HG02885 (cell line): ENCODE results near the gene SLC22A31.
"Not testable (repeated sequence)": the region's sequence is repeated elsewhere in the genome, so short reads cannot be mapped to it uniquely, and the experiment has no call there.

Source experiments
- ATAC-seq: cut with Tn5 transposase; IDR thresholded peaks from one replicate; pipeline ENCODE4 v1.9.1; 2021; ENCODE audit warnings: mild to moderate bottlenecking; ENCODE audit not compliant: unreplicated experiment, poor library complexity

Gene SLC22A31

DNA sequence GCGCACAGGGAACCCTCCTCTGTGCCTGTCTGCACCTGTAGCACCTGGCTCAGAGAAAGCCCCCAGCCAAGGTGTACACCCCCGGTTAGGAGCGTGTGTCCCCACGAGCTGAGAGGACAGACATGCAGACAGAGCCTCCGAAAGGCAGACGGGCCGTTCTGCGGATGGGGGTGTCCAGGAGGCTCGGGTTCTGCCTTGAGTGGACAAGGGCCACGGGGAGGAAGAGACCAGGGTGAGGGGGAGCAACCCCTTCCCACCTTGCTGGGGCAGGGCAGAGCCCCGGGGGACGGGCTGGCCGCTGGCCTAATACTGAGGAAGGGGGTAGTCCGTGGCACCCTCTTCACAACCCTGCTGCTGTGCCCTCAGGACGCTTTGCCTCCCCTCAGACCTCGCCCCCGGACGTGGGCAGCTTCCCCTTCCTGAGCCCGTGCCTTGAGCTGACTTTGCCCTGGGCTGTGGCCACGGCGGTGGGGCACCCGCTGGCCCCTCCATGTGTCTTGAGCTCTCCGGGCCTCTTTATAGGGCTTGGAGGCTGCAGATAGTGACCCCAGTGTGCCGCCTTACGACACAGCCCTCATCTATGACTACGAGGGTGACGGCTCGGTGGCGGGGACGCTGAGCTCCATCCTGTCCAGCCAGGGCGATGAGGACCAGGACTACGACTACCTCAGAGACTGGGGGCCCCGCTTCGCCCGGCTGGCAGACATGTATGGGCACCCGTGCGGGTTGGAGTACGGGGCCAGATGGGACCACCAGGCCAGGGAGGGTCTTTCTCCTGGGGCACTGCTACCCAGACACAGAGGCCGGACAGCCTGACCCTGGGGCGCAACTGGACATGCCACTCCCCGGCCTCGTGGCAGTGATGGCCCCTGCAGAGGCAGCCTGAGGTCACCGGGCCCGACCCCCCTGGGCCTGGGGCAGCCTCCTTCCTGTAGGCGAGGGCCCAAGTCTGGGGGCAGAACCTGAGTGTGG, 5.7 kb downstream of the SLC22A31 start:
- ATAC-seq: no peak

DNA sequence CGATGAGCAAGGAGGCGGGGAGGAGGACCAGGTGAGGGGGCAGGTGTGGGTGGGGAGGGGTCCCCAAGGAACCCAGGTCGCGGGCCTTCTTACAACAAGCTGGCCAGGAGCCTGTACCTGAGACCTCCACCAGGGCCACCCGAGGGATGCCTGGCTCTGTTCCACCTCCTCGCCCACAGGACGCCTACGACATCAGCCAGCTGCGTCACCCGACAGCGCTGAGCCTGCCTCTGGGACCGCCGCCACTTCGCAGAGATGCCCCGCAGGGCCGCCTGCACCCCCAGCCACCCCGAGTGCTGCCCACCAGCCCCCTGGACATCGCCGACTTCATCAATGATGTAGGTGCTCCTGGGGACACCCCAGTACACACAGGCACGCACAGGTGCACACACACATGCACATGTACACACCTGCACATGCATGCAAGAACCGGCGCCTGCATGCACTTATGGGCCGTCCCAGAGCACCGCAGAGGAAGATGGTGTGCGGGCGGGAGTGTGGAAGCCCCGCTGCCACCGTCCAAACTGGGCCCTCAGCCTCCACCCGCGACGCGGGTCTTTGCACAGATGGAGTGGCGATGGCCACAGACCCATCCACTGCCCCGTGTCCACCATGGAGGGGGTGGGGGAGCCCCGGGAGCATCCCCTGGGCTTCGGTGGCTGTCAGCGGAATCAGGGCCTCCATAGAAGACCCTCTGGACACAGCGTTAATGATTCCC, 6.6 kb downstream of the SLC22A31 start:
- no peak for ATAC-seq

DNA sequence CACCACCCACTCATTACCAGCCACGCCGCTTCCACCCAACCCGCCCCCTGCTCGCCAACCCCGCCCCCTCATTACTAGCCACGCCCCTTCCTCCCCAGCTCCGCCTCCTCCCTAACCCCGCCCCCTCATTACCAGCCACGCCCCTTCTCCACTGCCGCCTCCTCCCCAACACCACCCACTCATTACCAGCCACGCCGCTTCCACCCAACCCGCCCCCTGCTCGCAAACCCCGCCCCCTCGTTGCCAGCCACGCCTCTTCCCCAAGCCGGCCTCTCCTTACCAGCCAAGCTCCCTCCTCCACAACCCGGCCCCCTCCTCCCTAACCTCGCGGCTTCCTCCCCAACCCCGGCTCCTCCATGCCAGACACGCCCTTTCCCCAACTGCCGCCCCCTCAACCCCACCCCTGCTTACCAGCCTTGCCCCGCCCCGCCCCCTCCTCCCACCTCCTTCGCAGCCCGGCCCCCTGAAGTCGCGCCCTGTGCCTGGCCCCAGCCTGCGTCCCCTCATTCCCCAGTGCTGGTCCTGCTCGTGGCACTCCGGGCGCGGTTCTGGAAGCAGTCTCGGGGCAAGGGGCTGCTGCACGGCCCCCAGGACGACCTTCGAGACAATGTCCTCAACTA, 7.3 kb downstream of the SLC22A31 start:
- ATAC-seq: no peak

DNA sequence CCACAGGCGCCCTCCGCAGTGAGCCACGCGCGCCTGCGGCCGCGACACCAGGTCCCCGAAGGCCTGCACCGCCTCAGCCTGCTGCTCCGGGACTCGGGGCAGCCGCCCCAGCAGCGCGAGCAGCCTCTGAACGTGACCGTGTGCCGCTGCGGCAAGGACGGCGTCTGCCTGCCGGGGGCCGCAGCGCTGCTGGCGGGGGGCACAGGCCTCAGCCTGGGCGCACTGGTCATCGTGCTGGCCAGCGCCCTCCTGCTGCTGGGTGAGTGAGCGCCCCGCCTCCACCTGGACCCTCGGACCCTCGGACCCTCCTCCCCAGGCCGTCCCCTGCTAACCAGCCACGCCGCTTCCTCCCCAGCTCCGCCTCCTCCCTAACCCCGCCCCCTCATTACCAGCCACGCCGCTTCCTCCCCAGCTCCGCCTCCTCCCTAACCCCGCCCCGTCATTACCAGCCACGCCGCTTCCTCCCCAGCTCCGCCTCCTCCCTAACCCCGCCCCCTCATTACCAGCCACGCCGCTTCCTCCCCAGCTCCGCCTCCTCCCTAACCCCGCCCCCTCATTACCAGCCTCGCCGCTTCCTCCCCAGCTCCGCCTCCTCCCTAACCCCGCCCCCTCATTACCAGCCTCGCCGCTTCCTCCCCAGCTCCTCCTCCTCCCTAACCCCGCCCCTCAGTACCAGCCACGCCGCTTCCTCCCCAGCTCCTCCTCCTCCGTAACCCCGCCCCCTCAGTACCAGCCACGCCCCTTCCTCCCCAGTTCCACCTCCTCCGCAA, 8.0 kb downstream of the SLC22A31 start:
- peak; percentile 38 for ATAC-seq

DNA sequence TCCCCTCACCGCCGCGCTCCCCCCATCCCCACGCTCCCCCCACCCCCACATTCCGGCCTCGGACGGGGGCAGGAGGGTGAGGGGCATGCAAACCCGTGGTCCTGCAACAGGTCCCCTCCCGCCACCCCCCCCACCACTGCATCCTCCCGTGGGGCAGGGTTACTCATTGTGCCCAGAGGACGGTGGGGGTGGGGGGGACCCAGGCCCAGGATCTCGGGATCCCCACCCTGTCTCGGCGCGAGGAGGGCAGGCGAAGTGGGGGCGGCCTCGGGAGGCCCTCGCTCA, 8.5 kb downstream of the SLC22A31 start:
- no peak for ATAC-seq

DNA sequence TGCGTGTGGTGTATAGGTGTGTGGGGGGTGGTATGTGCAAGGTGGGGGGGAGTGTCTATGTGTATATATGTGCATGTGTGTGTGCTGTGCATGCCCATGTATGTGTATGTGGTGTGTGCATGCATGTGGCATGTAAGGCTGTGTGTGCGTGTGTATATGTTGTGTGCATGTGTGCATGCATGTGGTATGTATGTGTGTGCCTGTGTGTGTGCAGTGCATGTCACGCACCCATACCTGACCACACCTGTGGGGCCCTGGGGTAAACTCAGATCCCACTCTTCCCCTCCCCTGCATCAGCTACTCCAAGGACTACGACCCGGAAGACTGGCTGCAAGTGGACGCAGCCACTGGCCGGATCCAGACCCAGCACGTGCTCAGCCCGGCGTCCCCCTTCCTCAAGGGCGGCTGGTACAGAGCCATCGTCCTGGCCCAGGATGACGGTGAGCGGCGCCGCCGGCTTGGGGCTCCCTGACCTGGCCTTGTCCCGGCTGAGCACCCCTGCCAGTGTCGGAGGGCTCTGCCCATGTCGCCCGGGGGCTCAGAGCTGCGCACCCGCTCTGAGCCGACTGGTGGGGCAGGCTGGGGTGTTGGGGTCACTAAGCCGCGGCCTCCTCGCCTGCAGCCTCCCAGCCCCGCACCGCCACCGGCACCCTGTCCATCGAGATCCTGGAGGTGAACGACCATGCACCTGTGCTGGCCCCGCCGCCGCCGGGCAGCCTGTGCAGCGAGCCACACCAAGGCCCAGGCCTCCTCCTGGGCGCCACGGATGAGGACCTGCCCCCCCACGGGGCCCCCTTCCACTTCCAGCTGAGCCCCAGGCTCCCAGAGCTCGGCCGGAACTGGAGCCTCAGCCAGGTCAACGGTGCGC, 9.1 kb downstream of the SLC22A31 start:
- no peak for ATAC-seq

DNA sequence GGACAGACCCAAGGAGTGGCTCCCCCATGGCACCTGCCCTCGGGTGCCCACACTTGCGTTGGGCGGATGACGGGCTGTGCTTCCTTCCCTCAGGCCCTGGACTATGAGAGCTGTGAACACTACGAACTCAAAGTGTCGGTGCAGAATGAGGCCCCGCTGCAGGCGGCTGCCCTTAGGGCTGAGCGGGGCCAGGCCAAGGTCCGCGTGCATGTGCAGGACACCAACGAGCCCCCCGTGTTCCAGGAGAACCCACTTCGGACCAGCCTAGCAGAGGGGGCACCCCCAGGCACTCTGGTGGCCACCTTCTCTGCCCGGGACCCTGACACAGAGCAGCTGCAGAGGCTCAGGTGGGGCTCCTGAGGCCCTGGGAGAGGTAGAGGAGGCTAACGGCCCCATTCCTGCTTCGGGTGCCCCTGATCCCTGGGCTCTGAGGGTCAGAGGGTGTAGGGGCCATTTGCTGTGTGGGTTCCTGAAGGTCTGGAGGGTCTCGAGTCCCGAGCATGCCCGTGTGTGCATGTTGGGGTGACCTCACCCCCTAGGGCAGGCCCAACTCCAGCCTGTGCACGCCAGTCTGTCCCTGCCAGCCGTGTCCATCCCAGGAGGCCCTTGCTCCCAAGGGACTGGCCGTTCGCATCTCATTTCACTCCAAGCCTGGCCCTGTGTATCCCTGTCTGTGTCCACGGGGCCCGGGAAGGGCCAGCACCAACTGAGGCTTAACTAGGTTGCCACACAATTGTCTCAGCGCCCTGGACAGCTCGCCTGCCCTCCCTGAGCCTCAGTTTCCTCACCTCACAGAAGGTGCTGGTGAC, 10.0 kb downstream of the SLC22A31 start:
- ATAC-seq: no peak

DNA sequence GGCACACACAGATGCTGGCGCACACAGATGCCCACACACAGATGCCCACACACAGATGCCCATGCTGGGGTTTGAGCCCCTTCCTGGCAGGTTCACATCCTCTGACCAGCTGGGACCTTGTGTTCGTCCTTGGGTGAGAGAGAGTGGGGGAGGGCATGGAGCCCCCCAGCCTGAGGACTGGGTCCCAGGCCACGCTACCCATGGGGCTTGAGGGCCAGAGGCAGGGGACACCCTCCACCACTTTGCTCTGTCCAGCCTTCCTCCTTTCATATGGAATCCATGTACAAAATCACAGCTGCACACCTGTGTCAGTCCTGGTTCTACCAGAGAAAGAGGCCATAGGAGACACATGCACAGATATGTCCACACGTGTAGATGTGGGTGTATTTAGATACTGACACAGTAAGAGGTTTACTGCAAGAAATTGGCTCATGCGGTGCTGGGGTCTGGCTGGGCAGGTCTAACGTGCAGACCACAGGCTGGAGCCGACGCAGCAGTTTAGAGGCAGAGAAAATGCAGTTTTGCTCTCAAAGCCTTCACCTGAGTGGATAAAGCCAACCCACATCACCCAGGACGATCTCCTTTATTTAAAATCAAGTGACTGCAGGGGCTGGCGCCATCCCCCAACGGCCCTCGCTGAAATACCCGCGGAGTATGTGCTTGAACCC, 10.8 kb downstream of the SLC22A31 start:
- no peak for ATAC-seq

DNA sequence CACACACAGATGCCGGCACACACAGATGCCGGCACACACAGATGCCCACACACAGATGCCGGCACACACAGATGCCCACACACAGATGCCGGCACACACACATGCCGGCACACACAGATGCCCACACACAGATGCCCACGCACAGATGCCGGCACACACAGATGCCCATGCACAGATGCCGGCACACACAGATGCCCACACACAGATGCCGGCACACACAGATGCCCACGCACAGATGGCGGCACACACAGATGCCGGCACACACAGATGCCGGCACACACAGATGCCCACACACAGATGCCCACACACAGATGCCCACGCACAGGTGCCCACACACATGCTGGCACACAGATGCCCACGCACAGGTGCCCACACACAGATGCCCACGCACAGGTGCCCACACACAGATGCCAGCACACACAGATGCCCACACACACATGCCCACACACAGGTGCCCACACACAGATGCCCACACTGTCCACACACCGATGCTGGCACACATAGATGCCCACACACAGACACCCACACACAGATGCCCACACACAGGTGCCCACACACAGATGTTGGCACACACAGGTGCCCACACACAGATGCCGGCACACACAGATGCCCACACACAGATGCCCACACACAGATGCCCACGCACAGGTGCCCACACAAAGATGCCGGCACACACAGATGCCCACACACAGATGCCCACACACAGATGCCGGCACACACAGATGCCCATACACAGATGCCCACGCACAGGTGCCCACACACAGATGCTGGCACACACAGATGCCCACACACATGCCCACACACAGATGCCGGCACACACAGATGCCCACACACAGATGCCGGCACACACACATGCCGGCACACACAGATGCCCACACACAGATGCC, 11.6 kb downstream of the SLC22A31 start:
- ATAC-seq: not testable (repeated sequence)

DNA sequence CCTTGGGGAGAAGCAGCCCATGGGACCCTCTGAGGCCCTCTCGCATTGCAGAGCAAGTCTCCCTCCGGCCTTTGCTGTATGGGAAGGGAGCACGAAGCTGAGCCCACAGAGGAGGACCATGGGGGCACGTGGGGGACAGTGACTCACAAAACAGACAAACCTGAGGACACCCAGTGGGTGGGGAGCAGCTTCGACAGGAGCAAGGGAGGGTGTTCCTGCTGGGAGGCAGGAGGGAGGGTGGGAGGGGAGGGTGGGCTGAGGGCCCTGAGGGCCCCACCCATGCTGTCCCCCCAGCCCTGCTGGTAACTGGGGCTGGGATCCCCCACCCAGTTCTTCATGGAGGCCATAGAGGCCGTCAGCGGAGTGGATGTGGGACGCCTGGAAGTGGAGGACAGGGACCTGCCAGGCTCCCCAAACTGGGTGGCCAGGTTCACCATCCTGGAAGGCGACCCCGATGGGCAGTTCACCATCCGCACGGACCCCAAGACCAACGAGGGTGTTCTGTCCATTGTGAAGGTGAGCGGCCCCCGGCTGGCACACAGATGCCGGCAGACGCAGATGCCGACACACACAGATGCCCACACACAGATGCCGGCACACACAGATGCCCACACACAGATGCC, 12.5 kb downstream of the SLC22A31 start:
- no peak for ATAC-seq

DNA sequence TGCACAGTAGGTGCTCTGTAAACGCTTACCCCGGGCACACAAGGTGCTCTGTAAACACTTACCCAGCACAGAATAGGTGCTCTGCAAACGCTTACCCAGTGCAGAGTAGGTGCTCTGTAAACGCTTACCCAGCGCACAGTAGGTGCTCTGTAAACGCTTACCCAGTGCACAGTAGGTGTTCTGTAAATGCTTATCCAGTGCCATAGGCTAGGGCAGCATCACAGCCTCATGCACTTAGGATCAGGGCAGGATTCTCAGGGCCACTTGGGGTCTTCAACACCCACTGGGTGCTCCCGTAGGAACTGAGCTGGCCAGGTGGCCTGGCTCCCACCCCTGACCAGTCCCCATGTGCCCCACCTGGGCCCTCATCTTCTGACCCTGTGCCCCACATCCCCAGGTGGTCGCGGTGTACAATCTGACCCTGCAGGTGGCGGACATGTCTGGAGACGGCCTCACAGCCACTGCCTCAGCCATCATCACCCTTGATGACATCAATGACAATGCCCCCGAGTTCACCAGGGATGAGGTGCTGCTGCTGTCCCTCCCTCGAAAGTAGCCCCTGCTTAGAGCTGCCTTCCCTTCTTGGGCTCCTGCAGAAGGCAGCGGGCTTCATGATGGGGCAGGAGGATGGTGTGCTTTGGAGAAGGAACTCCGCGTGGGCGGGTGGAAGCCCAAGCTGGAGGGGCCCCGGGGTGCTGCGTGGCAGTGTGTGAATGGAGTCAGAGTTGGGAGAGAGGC, 13.1 kb downstream of the SLC22A31 start:
- no peak for ATAC-seq

DNA sequence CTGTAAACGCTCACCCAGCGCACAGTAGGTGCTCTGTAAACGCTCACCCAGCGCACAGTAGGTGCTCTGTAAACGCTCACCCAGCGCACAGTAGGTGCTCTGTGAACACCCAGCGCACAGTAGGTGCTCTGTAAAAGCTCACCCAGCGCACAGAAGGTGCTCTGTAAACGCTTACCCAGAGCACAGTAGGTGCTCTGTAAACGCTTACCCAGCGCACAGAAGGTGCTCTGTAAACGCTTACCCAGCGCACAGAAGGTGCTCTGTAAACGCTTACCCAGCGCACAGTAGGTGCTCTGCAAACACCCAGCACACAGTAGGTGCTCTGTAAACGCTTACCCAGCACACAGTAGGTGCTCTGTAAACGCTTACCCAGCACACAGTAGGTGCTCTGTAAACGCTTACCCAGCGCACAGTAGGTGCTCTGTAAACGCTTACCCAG, 13.7 kb downstream of the SLC22A31 start:
- ATAC-seq: not testable (repeated sequence)

DNA sequence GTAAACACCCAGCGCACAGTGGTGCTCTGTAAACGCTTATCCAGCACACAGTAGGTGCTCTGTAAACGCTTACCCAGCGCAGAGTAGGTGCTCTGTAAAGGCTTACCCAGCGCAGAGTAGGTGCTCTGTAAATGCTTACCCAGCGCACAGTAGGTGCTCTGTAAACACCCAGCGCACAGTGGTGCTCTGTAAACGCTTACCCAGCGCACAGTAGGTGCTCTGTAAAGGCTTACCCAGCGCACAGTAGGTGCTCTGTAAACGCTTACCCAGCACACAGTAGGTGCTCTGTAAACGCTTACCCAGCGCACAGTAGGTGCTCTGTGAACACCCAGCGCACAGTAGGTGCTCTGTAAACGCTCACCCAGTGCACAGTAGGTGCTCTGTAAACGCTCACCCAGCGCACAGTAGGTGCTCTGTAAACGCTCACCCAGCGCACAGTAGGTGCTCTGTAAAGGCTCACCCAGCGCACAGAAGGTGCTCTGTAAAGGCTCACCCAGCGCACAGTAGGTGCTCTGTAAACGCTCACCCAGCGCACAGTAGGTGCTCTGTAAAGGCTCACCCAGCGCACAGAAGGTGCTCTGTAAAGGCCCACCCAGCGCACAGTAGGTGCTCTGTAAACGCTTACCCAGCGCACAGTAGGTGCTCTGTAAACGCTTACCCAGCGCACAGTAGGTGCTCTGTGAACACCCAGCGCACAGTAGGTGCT, 14.3 kb downstream of the SLC22A31 start:
- not testable (repeated sequence) for ATAC-seq

DNA sequence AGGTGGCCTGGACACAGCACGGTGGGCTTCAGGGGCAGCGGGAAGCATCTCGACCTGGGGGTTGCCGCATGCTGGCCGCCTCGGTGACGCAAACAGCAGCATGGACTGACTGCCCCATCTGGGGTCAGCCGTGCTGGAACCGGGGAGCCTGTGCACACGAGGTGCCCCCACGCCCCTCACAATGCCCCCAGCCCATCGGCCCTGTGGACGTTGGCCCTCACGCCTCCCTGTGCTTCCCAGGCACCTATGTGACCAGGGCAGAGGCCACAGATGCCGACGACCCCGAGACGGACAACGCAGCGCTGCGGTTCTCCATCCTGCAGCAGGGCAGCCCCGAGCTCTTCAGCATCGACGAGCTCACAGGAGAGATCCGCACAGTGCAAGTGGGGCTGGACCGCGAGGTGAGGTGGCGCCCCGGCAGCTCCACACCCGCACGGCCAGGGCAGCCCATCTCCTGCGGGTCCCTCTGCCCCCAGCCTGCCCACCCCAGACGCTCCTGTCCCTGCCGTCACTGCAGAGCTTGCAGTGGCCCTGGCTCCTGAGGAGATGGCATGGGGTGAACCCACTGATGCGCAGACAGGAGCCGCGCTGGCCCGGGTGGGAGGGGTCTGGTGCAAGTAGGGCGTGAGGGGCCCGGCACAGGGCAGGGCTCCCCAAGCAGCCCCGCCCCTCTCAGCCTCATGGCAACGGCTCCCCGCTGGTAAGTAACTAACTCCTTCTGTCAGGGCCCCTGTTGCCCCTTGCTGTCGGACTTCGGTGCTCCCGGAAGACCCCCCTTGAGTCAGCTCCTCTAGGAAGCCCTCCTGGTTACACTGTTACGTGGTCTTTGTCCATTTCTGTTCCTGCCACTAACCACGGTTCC, 15.2 kb downstream of the SLC22A31 start:
- ATAC-seq: no peak

DNA sequence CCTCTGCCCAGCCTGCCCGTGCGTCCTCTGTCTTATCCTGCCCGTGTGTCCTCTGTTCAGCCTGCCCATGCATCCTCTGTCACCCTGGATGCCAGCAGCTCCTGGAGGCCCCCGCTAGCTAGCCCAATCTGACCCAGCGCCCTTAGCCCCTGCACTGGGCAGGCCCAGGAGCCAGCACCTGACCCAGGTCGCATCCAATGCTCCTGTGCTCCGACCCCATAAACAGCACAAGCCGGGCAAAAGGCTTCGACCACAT, 15.7 kb downstream of the SLC22A31 start:
- ATAC-seq: no peak
